Adrenal gland (tissue), 12 donors: ENCODE data around the gene PTRHD1. TPM values are rescaled to one million over a fixed set of nuclear protein-coding genes. Genes with fewer than 3 reads are reported as not detected.

ENCODE experiments used
- DNase-seq, 7 donors: peaks; one replicate each; pipeline ENCODE4 v3.0.0-alpha.2; 2019 to 2020
- H3K27ac ChIP-seq, 5 donors: fragments of 200-600 bp; sonication (generic) in 4 of 5; 1 replicate in 3 of 5; 2 replicates in 2 of 5; pipeline versions ENCODE4 v1.5.1 to v1.8.0; 2016 to 2020; ENCODE audit warnings: mild to moderate bottlenecking in 1 of 5
- H3K27me3 ChIP-seq: fragments of 200-600 bp; 2 replicates; pipeline ENCODE4 v1.8.0; 2021
- H3K36me3 ChIP-seq, 2 donors: fragments of 200-600 bp; replicated peaks in 1 of 2; 1 replicate in 1 of 2; 2 replicates in 1 of 2; pipeline versions ENCODE4 v1.5.1 to v1.8.0; 2018 to 2022
- H3K4me1 ChIP-seq, 2 donors: fragments of 200-600 bp; replicated peaks in 1 of 2; 1 replicate in 1 of 2; 2 replicates in 1 of 2; pipeline versions ENCODE4 v1.5.1 to v1.8.0; 2018 to 2021
- H3K4me3 ChIP-seq, 4 donors: fragments of 200-600 bp; sonication (generic) in 3 of 4; one replicate each; pipeline ENCODE4 v1.5.1; 2016 to 2018
- H3K9me3 ChIP-seq, 3 donors: fragments of 200-600 bp; sonication (generic) in 1 of 3; replicated peaks in 1 of 3; 1 replicate in 2 of 3; 2 replicates in 1 of 3; pipeline versions ENCODE4 v1.5.1 to v1.8.0; 2016 to 2021
- CTCF ChIP-seq, 6 experiments: fragments of 450-650 bp in 4 of 6; fragments of 200-600 bp in 2 of 6; sonication (generic) in 1 of 6; IDR thresholded peaks; 1 replicate in 5 of 6; 2 replicates in 1 of 6; pipeline versions ENCODE4 v1.5.1 to v1.8.0; 2016 to 2021; ENCODE audit warnings: antibody characterized with exemption in 6 of 6, mild to moderate bottlenecking in 2 of 6, moderate library complexity in 1 of 6
- POLR2A ChIP-seq, 2 donors: fragments of 450-650 bp; IDR thresholded peaks; one replicate each; pipeline ENCODE4 v1.6.1; 2017; ENCODE audit warnings: antibody characterized with exemption in 2 of 2, mild to moderate bottlenecking in 2 of 2, moderate library complexity in 1 of 2
- WGBS, 4 donors: extraction: QIAGEN DNeasy Blood & Tissue Kit in 2 of 4; methylation state at CpG; one replicate each; pipeline versions ENCODE4 v1.1.5 to v1.1.7; 2013 to 2017; 5-methylcytosine and 5-hydroxymethylcytosine counted together
- intact Hi-C, 2 donors: fragments of 100-400 bp; cut with DNase I; formaldehyde crosslinking; loops; one replicate each; pipeline versions ENCODE4 v1.14.1 to v1.15.0; 2022 to 2023
- polyA plus RNA-seq, 3 donors: library from polyadenylated mRNA; stranded (reverse); fragments of 200-250 nt in 2 of 3; fragments of 350-450 nt in 1 of 3; fragmentation: Illumina TruSeq in 1 of 3; extraction: RNeasy Lipid Tissue Mini Kit (QIAGEN cat#74804) in 1 of 3; gene quantifications; one replicate each; pipeline ENCODE4 v1.2.3, GENCODE V29; 2013 to 2014
- total RNA-seq, 9 donors: library from RNA; depleted of rRNA in 4 of 9; stranded (reverse); fragments of >200 nt in 4 of 9; fragments of 120-200 nt in 1 of 9; fragmentation: NEBNext Ultra II Directional in 1 of 9; extraction: Animal tissue kit (Norgen Biotek cat#: 25700) in 1 of 9; gene quantifications; one replicate each; pipeline versions ENCODE4 v1.1.0 to v1.2.4, GENCODE V29; 2013 to 2023
- donor health status: healthy with polysubstance abuse.
- donor health status: Bipolar disorder and iron deficiency.
- donor health status: DM: yes; HTN: yes; CAD: no.
- donor health status: DM: no; HTN: no; CAD: no.
- donor health status: DM: no; HTN: no; CAD: no.
- donor health status: DM: yes; HTN: yes; CAD: no.

Gene PTRHD1
- total and polyA plus RNA-seq, 12 donors: 18.6 to 87.3 (median 53.3) TPM

GRCh38 chr2:24742730-24743129 lies 50.5 kb downstream of the PTRHD1 start:
- DNase-seq: no peak
- intact Hi-C loops: no loop called here
- WGBS, 4 donors: 59 to 78% (median 75%) methylated on average over 1 of the region's 1 CpG
- H3K9me3 ChIP-seq: no peaks in the 10 kb centered on the region
- H3K4me1 ChIP-seq: peaks cover 0 to 20% of the 10 kb centered on the region in 2 donors
- no peaks in the 10 kb centered on the region for H3K27me3 ChIP-seq
- H3K27ac ChIP-seq: no peak overlapping the region
- H3K4me3 ChIP-seq: no peak overlapping the region
- TF ChIP-seq POLR2A (IDR thresholded peaks at IDR 0.05) (no peak), CTCF (IDR thresholded peaks at IDR 0.05) (no peak)
- H3K36me3 ChIP-seq: peaks cover 0 to 10% of the 10 kb centered on the region in 2 donors

DNA sequence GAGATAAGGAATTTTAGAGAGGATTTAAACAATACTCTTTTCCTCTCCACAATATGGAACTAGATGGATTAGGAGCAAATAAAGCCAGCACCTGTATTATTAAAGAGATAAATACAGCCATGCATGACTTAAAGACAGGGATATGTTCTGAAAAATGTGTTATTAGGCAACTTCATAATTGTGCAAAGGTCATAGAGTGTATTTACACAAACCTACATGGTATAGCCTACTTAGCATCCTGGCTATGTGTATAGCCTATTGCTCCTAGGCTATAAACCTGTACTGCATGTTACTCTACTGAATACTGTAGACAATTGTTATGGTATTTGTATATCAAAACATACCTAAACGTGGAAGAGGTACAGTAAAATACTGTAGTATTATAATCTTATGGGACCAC lies 53.0 kb downstream of the PTRHD1 start:
- no peak overlapping the region for H3K27ac ChIP-seq
- intact Hi-C loops: no loop called here
- WGBS, 4 donors: 87 to 97% (median 94%) methylated on average over 1 of the region's 1 CpG
- peaks cover 0 to 20% of the 10 kb centered on the region in 2 donors for H3K4me1 ChIP-seq
- peaks cover 0 to 10% of the 10 kb centered on the region in 2 donors for H3K36me3 ChIP-seq
- DNase-seq: no peak
- H3K9me3 ChIP-seq: no peaks in the 10 kb centered on the region
- H3K27me3 ChIP-seq: no peaks in the 10 kb centered on the region
- H3K4me3 ChIP-seq: no peak overlapping the region
- TF ChIP-seq POLR2A (IDR thresholded peaks at IDR 0.05) (no peak), CTCF (IDR thresholded peaks at IDR 0.05) (no peak)

Other genes starting within 250 kb of the PTRHD1 start
- gene CENPO, start within 50 bp of the PTRHD1 start, total RNA-seq: 10 to 100 TPM in 5 of 9 donors, 1 to 10 TPM in 4; 6.6 to 16.6 (median 10.2) TPM
- 1 to 10 TPM; 2.6 to 9.5 (median 3.1) TPM for gene CENPO, start within 50 bp of the PTRHD1 start, polyA plus RNA-seq
- 10 to 100 TPM in 8 of 9 donors, 1 to 10 TPM in 1; 8.0 to 72.0 (median 35.3) TPM for gene ADCY3, start 126.8 kb upstream of the PTRHD1 start, total RNA-seq
- 10 to 100 TPM; 19.6 to 44.9 (median 20.1) TPM for gene ADCY3, start 126.8 kb upstream of the PTRHD1 start, polyA plus RNA-seq
- gene DNAJC27, start 178.6 kb upstream of the PTRHD1 start, total RNA-seq: 10 to 100 TPM in 2 of 9 donors, 1 to 10 TPM in 7; 2.1 to 10.8 (median 7.3) TPM
- 1 to 10 TPM; 1.9 to 6.6 (median 3.2) TPM for gene DNAJC27, start 178.6 kb upstream of the PTRHD1 start, polyA plus RNA-seq
- 10 to 100 TPM in 1 of 9 donors, 1 to 10 TPM in 8; 1.8 to 10.6 (median 2.7) TPM for gene EFR3B, start 248.7 kb upstream of the PTRHD1 start, total RNA-seq
- gene EFR3B, start 248.7 kb upstream of the PTRHD1 start, polyA plus RNA-seq: 10 to 100 TPM in 1 of 3 donors, 1 to 10 TPM in 1, under 1 TPM in 1; 0.84 to 18.5 (median 2.1) TPM